H9 (cell line): ENCODE results near the gene SPR. TPM values are rescaled to one million over a fixed set of nuclear protein-coding genes. Genes with fewer than 3 reads are reported as not detected.

Experiments
- DNase-seq: peaks from one replicate; pipeline ENCODE4 v3.0.0-alpha.2; 2017
- H2AFZ ChIP-seq: one replicate; pipeline ENCODE4 v1.6.1; 2013; ENCODE audit warnings: mild to moderate bottlenecking, low read length, control low read depth, moderate library complexity
- H2AK5ac ChIP-seq: 2 replicates; pipeline ENCODE4 v1.6.1; 2013; ENCODE audit warnings: low read length, control low read depth, mixed read lengths; ENCODE audit not compliant: insufficient read length
- H2BK120ac ChIP-seq: one replicate; pipeline ENCODE4 v1.6.1; 2013; ENCODE audit warnings: low read depth, mild to moderate bottlenecking, low read length, control low read depth, inconsistent platforms; ENCODE audit not compliant: poor library complexity, severe bottlenecking
- H2BK12ac ChIP-seq: 2 replicates; pipeline ENCODE4 v1.6.1; 2013; ENCODE audit warnings: low read length, control low read depth, mixed read lengths, low read depth; ENCODE audit not compliant: insufficient read length
- H2BK15ac ChIP-seq: 2 replicates; pipeline ENCODE4 v1.6.1; 2013; ENCODE audit warnings: low read depth, low read length, control low read depth
- H2BK20ac ChIP-seq: one replicate; pipeline ENCODE4 v1.6.1; 2013; ENCODE audit warnings: low read depth, mild to moderate bottlenecking, low read length, control low read depth, inconsistent platforms; ENCODE audit not compliant: poor library complexity, severe bottlenecking
- H2BK5ac ChIP-seq: 2 replicates; pipeline ENCODE4 v1.6.1; 2013; ENCODE audit warnings: low read length, control low read depth, mixed read lengths; ENCODE audit not compliant: insufficient read length
- H3K14ac ChIP-seq: 2 replicates; pipeline ENCODE4 v1.6.1; 2013; ENCODE audit warnings: low read length, control low read depth; ENCODE audit not compliant: insufficient read depth
- H3K18ac ChIP-seq: 2 replicates; pipeline ENCODE4 v1.6.1; 2013; ENCODE audit warnings: low read depth, mild to moderate bottlenecking, mixed read lengths, low read length, control low read depth; ENCODE audit not compliant: insufficient read length
- H3K23ac ChIP-seq: 2 replicates; pipeline ENCODE4 v1.6.1; 2013; ENCODE audit warnings: low read length, control low read depth, mixed read lengths, low read depth; ENCODE audit not compliant: insufficient read length
- H3K23me2 ChIP-seq: 2 replicates; pipeline ENCODE4 v1.6.1; 2013; ENCODE audit warnings: low read depth, mild to moderate bottlenecking, mixed read lengths, low read length, control low read depth; ENCODE audit not compliant: insufficient read length, poor library complexity, severe bottlenecking
- H3K27ac ChIP-seq: 2 replicates; pipeline ENCODE4 v1.5.1; 2013; ENCODE audit warnings: low read length, control low read depth, mixed read lengths, low read depth; ENCODE audit not compliant: insufficient read length
- H3K27me3 ChIP-seq: 2 replicates; pipeline ENCODE4 v1.6.1; 2013; ENCODE audit warnings: low read length, control low read depth, inconsistent platforms; ENCODE audit not compliant: insufficient read depth
- H3K4ac ChIP-seq: 2 replicates; pipeline ENCODE4 v1.6.1; 2013; ENCODE audit warnings: low read depth, mild to moderate bottlenecking, control low read depth, inconsistent platforms, low read length, moderate library complexity
- H3K4me1 ChIP-seq: 2 replicates; pipeline ENCODE4 v1.6.1; 2013; ENCODE audit warnings: low read length, control low read depth, inconsistent platforms; ENCODE audit not compliant: insufficient read depth
- H3K4me2 ChIP-seq: 2 replicates; pipeline ENCODE4 v1.6.1; 2013; ENCODE audit warnings: low read length, control low read depth, mixed read lengths; ENCODE audit not compliant: insufficient read length, insufficient read depth
- H3K56ac ChIP-seq: 2 replicates; pipeline ENCODE4 v1.6.1; 2013; ENCODE audit warnings: low read depth, mild to moderate bottlenecking, mixed read lengths, low read length, control low read depth; ENCODE audit not compliant: insufficient read length
- H3K79me1 ChIP-seq: 2 replicates; pipeline ENCODE4 v1.6.1; 2013; ENCODE audit warnings: low read depth, mild to moderate bottlenecking, moderate library complexity, low read length, control low read depth, inconsistent platforms; ENCODE audit not compliant: insufficient read depth, poor library complexity, severe bottlenecking
- H3K79me2 ChIP-seq: 2 replicates; pipeline ENCODE4 v1.6.1; 2013; ENCODE audit warnings: low read length, control low read depth, inconsistent platforms; ENCODE audit not compliant: insufficient read depth
- H3K9ac ChIP-seq: 2 replicates; pipeline ENCODE4 v1.6.1; 2013; ENCODE audit warnings: low read length, control low read depth, mixed read lengths; ENCODE audit not compliant: insufficient read length; ENCODE audit errors: extremely low read depth
- H3K9me3 ChIP-seq: one replicate; pipeline ENCODE4 v1.6.1; 2013; ENCODE audit warnings: low read depth, low read length, inconsistent platforms; ENCODE audit not compliant: control insufficient read depth
- H3T11ph ChIP-seq: one replicate; pipeline ENCODE4 v1.6.1; 2013; ENCODE audit warnings: mild to moderate bottlenecking, low read length, control low read depth, inconsistent platforms
- H4K20me1 ChIP-seq: one replicate; pipeline ENCODE4 v1.6.1; 2013; ENCODE audit not compliant: control insufficient read depth, insufficient read length, insufficient read depth
- H4K5ac ChIP-seq: 2 replicates; pipeline ENCODE4 v1.6.1; 2013; ENCODE audit warnings: low read depth, mild to moderate bottlenecking, mixed read lengths, low read length, control low read depth; ENCODE audit not compliant: insufficient read length
- H4K8ac ChIP-seq: replicated peaks from 2 replicates; pipeline ENCODE4 v1.6.1; 2013; ENCODE audit warnings: low read length, control low read depth, mixed read lengths, low read depth; ENCODE audit not compliant: insufficient read length
- H4K91ac ChIP-seq: 2 replicates; pipeline ENCODE4 v1.6.1; 2013; ENCODE audit warnings: low read depth, mild to moderate bottlenecking, moderate library complexity, mixed read lengths, low read length, control low read depth; ENCODE audit not compliant: insufficient read length
- H3K27ac Mint-ChIP-seq, 3 experiments: 2 replicates in 2 of 3; 3 replicates in 1 of 3; pipeline ENCODE4 v1.8.0; 2020 to 2021; ENCODE audit warnings: mixed read lengths in 3 of 3, mild to moderate bottlenecking in 1 of 3, moderate library complexity in 1 of 3
- H3K27me3 Mint-ChIP-seq: 2 replicates; pipeline ENCODE4 v1.8.0; 2021; ENCODE audit warnings: low read depth, mild to moderate bottlenecking, moderate library complexity, mixed read lengths
- H3K36me3 Mint-ChIP-seq, 3 experiments: 2 replicates in 2 of 3; 3 replicates in 1 of 3; pipeline ENCODE4 v1.8.0; 2020 to 2021; ENCODE audit warnings: low read depth in 3 of 3, mixed read lengths in 3 of 3; ENCODE audit not compliant: insufficient read depth in 1 of 3
- H3K4me1 Mint-ChIP-seq, 2 experiments: 2 replicates each; pipeline ENCODE4 v1.8.0; 2020; ENCODE audit warnings: mixed read lengths in 2 of 2
- H3K4me3 Mint-ChIP-seq, 2 experiments: 2 replicates in 1 of 2; 3 replicates in 1 of 2; pipeline ENCODE4 v1.8.0; 2020 to 2021; ENCODE audit warnings: mild to moderate bottlenecking in 2 of 2, mixed read lengths in 2 of 2, moderate library complexity in 1 of 2
- H3K9me3 Mint-ChIP-seq, 2 experiments: 2 replicates in 1 of 2; 3 replicates in 1 of 2; pipeline ENCODE4 v1.8.0; 2020; ENCODE audit warnings: mild to moderate bottlenecking in 2 of 2, mixed read lengths in 2 of 2, moderate library complexity in 1 of 2
- CTCF ChIP-seq: fragments of 200-600 bp; sonication (generic); conservative IDR thresholded peaks from 3 replicates; pipeline ENCODE4 v1.8.0; 2021; ENCODE audit warnings: antibody characterized with exemption, mild to moderate bottlenecking
- WGBS: extraction: QIAGEN DNeasy Blood & Tissue Kit; methylation state at CpG from one replicate; pipeline ENCODE4 v1.1.7; 2013; ENCODE audit warnings: missing lambda C conversion rate, low lambda C conversion rate, mixed read lengths; ENCODE audit not compliant: insufficient read length; ENCODE audit errors: extremely low coverage; 5-methylcytosine and 5-hydroxymethylcytosine counted together
- total RNA-seq: library from RNA; stranded (reverse); gene quantifications from 2 replicates; pipeline ENCODE4 v1.2.1, GENCODE V29; 2021

Gene SPR
- total RNA-seq, 1 experiment from 2014 or later, result 7.3 TPM

- Histone ChIP-seq H3K56ac (no peak overlapping the region), H3K27me3 (no peaks in the 10 kb centered on the region), H3K79me1 (no peaks in the 10 kb centered on the region), H3K14ac (no peak overlapping the region), H3K18ac (no peak overlapping the region), H3K79me2 (no peaks in the 10 kb centered on the region), H3K4ac (no peak overlapping the region), H4K5ac (no peak overlapping the region), H4K91ac (no peak overlapping the region), H2BK5ac (no peak overlapping the region), H2BK120ac (no peak overlapping the region), H3K27ac (no peak overlapping the region), H2AFZ (no peak overlapping the region), H2AK5ac (no peak overlapping the region), H3K9me3 (no peaks in the 10 kb centered on the region), H3K23me2 (no peaks in the 10 kb centered on the region), H4K8ac (no peak overlapping the region), H2BK12ac (no peak overlapping the region), H3K4me1 (no peaks in the 10 kb centered on the region; the same call in 1 of the 2 replicates), H3K4me2 (no peak overlapping the region), H3K9ac (no peak overlapping the region), H3K23ac (no peak overlapping the region), H4K20me1 (no peaks in the 10 kb centered on the region), H2BK20ac (no peak overlapping the region), H3T11ph (no peak overlapping the region), H2BK15ac (no peak overlapping the region)
- no peaks in the 10 kb centered on the region for H3K36me3 Mint-ChIP-seq
- peaks cover 9% of the 10 kb centered on the region in 2 experiments for H3K4me1 Mint-ChIP-seq
- WGBS, result no CpG with 5 or more reads among the region's 3 CpGs
- no peak overlapping the region for H3K27ac Mint-ChIP-seq
- no peak for TF ChIP-seq CTCF
- no peaks in the 10 kb centered on the region for H3K9me3 Mint-ChIP-seq
- H3K27me3 Mint-ChIP-seq, result no peaks in the 10 kb centered on the region
- no peak overlapping the region for H3K4me3 Mint-ChIP-seq
- no peak for DNase-seq
These were observed 45.6 kb upstream of the SPR start for GRCh38 chr2:72841462-72842125.
